ENCODE results near the gene PPID. TPM values are rescaled to one million over a fixed set of nuclear protein-coding genes. Genes with fewer than 3 reads are reported as not detected.

PPID gene
- total and polyA plus RNA-seq, 2 donors (not counting 3 experiments of a cell fraction or from before 2014, with no cell fraction given), result 11.5 to 25.7 TPM

GRCh38 chr4:158710814-158711213, 12.4 kb downstream of the PPID start:
- Histone ChIP-seq H4K20me1 (replicated peaks; ENCODE audit: control insufficient read depth, extremely low read depth, insufficient read depth, low read length) (no peaks in the 10 kb centered on the region), H3K9ac (replicated peaks; ENCODE audit: extremely low read depth, insufficient read depth, low read length) (no peak overlapping the region), H3K27ac (ENCODE audit: insufficient read depth, low read depth, low read length) (no peak overlapping the region), H3K9me1 (replicated peaks; ENCODE audit: control insufficient read depth, extremely low read depth, insufficient read depth, low read length) (no peaks in the 10 kb centered on the region), H3K4me1 (ENCODE audit: control insufficient read depth, extremely low read depth, insufficient read depth, low read length) (no peaks in the 10 kb centered on the region), H3K9me3 (replicated peaks; ENCODE audit: control insufficient read depth, insufficient read depth, low read length) (no peaks in the 10 kb centered on the region), H2AFZ (ENCODE audit: low read depth, low read length) (no peak overlapping the region), H3K79me2 (ENCODE audit: control insufficient read depth, insufficient read depth, low read length) (no peaks in the 10 kb centered on the region), H3K27me3 (ENCODE audit: control insufficient read depth in 2 of 2, insufficient read depth in 2 of 2, low read length in 2 of 2) (no peaks in the 10 kb centered on the region), H3K36me3 (ENCODE audit: control insufficient read depth in 2 of 2, extremely low read depth in 1 of 2, insufficient read depth in 2 of 2, low read length in 2 of 2) (peaks cover 7 to 18% of the 10 kb centered on the region in 2 experiments), H3K4me3 (replicated peaks in 1 of 3; ENCODE audit: insufficient read depth in 1 of 3, low read depth in 1 of 3, low read length in 3 of 3) (no peak overlapping the region), H3K4me2 (ENCODE audit: insufficient read depth, low read length) (no peak overlapping the region)
- FAIRE-seq (no peak), DNase-seq (ENCODE audit: low read depth, low spot score) (peak; percentile 31)
- ChIA-PET CTCF (interaction anchor here (0.6 to 2.1 kb wide), 13 partner anchors 13 to 745 kb away, joined by 3 to 18 read pairs (median 4); no protein-coding TSS in a partner anchor), POLR2A (no interaction called here)
- intact Hi-C loops (cut with micrococcal nuclease) (no loop called here), dilution Hi-C loops (cut with MboI; ENCODE audit: extremely low pct_ligation_motif_present, low sequenced_read_pairs) (no loop called here)
- no TSS peak for BruUV-seq (replicated peaks)
- TF ChIP-seq CTCF (IDR thresholded peaks at IDR 0.05; ENCODE audit: extremely low read depth in 1 of 2, insufficient read depth in 1 of 2, low read depth in 1 of 2, low read length in 2 of 2), result peak; percentile 12 to 17
- no peak for TF ChIP-seq MYC (IDR thresholded peaks at IDR 0.05; ENCODE audit: low read depth, low read length)
- no peak for TF ChIP-seq FOS (IDR thresholded peaks at IDR 0.05; ENCODE audit: borderline replicate concordance, insufficient read depth, low read length)
- TF ChIP-seq EZH2 (IDR thresholded peaks at IDR 0.05; ENCODE audit: borderline replicate concordance, low read depth, low read length, severe bottlenecking), result no peak

- Histone ChIP-seq H3K27me3 (ENCODE audit: control insufficient read depth in 2 of 2, insufficient read depth in 2 of 2, low read length in 2 of 2) (no peaks in the 10 kb centered on the region), H3K9me3 (replicated peaks; ENCODE audit: control insufficient read depth, insufficient read depth, low read length) (no peaks in the 10 kb centered on the region), H3K4me1 (ENCODE audit: control insufficient read depth, extremely low read depth, insufficient read depth, low read length) (no peaks in the 10 kb centered on the region), H2AFZ (ENCODE audit: low read depth, low read length) (no peak overlapping the region), H3K4me3 (replicated peaks in 1 of 3; ENCODE audit: insufficient read depth in 1 of 3, low read depth in 1 of 3, low read length in 3 of 3) (no peak overlapping the region), H3K27ac (ENCODE audit: insufficient read depth, low read depth, low read length) (no peak overlapping the region), H4K20me1 (replicated peaks; ENCODE audit: control insufficient read depth, extremely low read depth, insufficient read depth, low read length) (no peaks in the 10 kb centered on the region), H3K9me1 (replicated peaks; ENCODE audit: control insufficient read depth, extremely low read depth, insufficient read depth, low read length) (no peaks in the 10 kb centered on the region), H3K36me3 (ENCODE audit: control insufficient read depth in 2 of 2, extremely low read depth in 1 of 2, insufficient read depth in 2 of 2, low read length in 2 of 2) (peaks cover 2 to 7% of the 10 kb centered on the region in 2 experiments), H3K79me2 (ENCODE audit: control insufficient read depth, insufficient read depth, low read length) (no peaks in the 10 kb centered on the region), H3K4me2 (ENCODE audit: insufficient read depth, low read length) (no peak overlapping the region), H3K9ac (replicated peaks; ENCODE audit: extremely low read depth, insufficient read depth, low read length) (no peak overlapping the region)
- dilution Hi-C loops (cut with MboI; ENCODE audit: extremely low pct_ligation_motif_present, low sequenced_read_pairs) (no loop called here), intact Hi-C loops (cut with micrococcal nuclease) (no loop called here)
- FAIRE-seq (no peak), DNase-seq (ENCODE audit: low read depth, low spot score) (no peak)
- POLR2A ChIA-PET, result no interaction called here
- no peak for TF ChIP-seq MYC (IDR thresholded peaks at IDR 0.05; ENCODE audit: low read depth, low read length)
- TF ChIP-seq GATA2 (IDR thresholded peaks at IDR 0.05; ENCODE audit: insufficient read depth, insufficient read length, low read depth, low read length), result no peak
- CTCF ChIA-PET, result interaction anchor here (0.7 kb wide), 1 partner anchor 9 kb away, joined by 3 read pairs; no protein-coding TSS in a partner anchor
- no TSS peak for BruUV-seq (replicated peaks)
Observed at GRCh38 chr4:158704274-158704673, 18.9 kb downstream of the PPID start.

Data from endothelial cell of umbilical vein (primary cell).